Measurements from ENCODE around the gene TBATA.
"Not testable (repeated sequence)": the region's sequence is repeated elsewhere in the genome, so short reads cannot be mapped to it uniquely, and the experiment has no call there.

Gene TBATA

DNA sequence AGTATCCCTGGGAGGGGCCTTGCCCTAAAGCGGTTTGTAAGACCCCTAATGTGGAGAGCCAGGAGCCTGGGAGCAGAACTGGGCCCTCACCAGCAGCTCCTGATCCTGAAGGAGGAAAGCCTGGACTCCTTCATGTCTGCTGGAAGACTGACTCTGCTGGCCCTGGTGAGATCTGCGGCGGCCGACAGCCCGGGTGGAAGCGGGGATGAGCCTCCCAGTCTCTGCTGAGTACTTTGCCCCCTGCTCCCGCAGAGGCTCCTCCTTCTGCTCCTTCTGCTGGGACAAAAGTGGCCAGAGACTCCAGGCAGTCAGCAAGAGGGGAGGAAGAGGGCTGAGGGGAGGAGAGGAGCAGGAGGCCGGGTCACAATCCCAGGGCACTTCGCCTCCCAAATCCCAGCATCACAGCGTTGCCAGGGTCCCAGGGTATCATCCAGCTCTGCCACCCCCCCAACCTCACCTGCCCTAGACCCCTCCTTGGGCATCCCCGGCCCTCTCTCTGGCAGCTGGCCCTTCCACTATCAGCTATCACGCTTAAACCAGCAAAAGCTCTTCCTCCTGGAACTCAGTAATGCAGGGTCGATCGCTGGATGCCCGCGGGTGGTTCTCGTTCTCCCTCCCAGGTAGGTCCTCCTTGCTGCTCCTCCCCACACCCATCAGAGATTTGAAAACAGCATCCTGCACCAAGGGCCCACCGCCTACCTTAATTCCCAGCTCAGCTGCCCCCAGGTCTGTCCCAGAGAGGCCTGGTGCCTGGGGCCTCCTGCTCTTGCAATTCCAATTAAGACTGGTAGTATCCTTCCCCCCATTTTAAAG, 7.9 kb downstream of the TBATA start:
- no peak for DNase-seq

DNA sequence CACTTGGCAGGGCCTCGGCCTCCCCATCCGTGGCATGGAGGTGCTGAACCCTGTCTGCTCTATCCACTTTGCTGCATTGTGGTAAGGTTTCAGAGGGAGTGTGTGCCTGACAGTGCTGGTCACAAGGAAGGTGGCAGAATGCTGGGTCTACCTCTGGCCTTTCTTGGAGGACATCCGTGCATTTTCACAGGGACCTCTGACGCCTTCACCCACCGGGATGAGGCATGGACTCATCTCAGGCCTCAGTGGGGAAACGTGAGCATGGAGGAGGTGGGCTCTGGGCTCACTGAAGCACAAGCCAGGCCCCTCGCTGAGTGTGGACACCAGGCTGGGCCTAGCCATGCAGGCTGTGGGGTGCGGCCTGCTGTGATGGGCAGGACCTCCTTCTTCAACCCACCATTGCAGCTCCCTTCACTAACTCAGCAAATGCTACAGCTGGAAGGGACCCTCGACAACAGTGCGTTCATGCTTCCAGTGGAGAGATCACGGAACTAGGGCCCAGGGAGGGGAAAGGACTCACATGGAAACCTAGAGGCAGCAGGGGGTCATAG, 8.6 kb downstream of the TBATA start:
- no peak for DNase-seq

DNA sequence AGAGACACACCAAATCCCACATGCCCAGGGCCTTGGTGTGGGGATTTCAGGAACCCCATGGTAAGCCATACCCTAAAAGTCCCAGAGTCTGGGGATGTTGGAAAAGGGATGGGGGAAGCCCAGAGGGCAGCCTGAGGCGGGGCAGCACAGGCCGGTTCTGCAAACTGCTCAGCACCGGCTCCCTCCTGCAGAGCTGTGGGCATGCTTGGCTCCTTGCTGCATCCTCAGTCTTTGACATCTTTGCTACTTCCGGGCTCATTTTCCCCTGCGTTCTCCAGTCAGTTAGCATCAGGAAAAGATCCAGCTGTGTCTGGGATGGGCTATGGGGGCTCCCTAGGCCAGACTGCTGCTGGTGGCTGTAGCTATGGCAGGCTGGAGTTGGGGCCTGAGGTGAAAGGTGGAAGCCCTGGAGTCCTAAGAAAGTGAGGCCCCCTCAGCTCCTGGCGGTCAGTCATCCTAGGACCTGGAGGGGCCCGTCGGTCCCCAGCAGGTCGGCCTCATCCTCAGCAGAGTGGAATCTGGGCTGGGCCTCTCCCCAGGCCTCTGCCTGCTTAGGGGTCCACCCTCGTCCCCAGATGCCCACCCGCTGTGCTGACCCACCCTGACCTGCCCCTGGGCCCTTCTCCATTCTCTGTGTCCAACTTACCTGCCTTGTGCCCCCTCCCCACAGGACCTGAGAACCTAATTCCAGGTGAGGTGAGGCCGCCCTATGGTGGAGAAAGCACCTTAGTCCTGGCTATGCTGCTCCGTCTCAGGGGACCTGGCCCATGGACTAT, 9.3 kb downstream of the TBATA start:
- DNase-seq = no peak

DNA sequence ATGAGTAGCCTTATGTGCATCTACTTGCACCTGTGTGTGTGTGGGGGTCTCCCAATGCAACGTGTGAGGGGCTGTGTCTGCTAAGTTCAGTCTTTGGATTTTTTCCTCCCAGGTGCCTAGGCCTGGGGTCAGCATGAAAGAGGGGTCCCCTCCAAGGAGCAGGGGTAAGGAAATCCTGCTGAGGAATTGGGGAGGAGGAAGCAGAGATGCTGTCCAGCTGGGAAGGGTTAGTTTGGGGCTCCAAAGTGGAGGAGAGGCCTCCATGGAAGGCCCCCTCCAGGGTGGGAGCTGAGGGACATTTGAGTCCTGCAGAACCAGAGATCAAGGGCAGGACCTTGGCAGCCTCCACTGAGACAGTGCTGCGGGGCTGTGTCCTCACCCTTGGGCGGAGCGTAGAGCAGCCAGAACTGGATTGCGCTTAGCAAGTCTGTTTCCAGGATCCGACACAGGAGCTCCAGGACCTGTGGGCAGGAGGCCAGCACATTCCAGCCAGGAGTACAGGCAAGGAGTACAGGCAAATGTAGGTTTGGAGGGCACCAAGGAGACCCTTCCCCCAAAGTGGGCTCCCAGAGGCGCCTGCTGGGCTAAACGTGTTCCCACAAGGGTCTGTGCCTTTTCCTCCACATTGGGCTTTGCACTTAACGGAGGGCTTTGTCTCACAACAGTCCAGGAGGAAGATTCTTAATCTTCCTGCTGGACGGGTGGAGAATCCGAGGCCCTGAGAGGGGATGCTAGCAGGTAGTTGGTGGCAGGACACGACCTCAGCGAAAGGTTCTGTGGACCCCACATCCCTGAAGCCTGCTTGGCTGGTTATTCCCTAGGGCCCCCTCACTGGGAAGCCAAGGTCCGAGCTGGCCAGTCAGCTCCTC, 10.1 kb downstream of the TBATA start:
- no peak for DNase-seq

DNA sequence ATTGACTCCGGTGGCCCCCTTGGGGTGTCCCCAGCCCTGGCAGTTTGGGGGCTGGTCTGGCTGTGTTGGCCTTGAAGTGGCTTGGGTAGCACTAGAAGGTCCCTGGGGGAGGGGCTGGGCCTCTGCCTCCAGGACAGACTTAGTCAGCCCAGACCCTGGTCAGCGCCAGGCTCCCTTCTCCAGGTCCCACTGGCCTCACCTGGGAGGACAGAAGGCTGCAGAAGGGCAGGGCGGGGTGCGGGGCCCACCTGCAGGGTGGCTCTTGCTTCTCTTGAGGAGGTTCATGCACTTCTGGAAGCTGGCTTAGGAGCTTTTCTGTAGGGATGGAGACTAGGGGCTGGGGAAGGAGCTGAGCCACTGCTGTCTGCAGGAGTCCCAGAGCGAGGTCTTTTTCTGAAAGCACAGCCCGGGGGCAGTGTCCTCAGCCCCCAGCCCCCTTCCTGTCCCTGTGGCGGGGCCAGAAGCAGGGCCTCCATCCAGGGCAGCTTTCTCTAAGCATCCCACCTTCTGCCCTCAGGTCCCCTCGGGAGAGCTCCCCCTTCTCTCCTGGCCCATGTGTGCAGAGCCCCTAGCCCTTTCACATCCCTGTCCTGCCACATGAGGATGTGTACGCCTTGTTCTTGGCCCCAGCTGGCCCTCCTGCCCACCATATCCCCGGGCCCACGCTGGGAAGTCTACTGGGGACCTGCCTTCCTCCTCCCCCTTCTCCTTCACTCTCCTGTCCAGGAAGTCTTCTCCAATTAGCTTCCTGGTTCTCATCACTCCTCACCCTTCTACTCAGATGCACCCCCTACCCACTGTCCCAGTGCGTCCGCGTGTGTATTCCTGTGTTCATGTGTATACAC, 11.0 kb downstream of the TBATA start:
- DNase-seq = no peak

DNA sequence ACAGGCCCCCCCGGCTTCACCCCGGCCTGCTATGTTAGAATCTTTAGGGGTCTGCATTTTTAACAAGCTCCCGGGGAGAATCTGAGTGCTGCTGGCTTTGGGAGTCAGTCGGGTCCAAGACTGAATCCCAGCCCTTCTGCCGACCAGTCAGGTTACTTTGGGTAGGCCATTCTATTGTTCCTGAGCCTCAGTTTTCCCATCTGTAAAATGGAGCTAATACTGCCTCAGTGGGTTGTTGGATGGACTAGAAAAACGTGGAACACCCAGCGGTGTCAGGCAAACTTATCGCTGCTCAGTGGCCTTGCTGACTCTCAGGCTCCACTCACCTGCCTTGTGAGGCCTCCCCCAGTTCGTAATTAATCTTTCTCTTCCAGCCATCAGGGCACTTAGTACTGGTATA, 11.7 kb downstream of the TBATA start:
- DNase-seq = no peak

DNA sequence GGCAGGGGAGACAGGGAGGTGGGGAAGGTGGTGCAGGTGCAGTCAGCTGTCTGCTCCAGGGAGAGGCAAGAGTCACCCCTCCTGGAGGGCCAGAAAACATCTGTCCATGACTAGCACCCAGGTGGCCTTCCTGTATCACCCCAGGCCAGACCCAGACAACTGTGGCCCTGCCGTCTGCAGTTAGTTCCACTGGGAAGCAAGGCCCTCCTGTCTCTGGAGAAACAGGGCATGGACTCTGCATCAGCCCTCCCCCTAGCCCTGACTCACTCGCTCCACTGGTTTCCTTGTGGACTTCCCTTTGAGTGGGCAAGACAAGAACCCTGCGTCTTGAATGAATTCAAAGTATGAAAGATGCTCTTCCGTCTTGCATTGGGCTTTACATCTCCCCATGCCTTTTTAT, 12.6 kb downstream of the TBATA start:
- no peak for DNase-seq

DNA sequence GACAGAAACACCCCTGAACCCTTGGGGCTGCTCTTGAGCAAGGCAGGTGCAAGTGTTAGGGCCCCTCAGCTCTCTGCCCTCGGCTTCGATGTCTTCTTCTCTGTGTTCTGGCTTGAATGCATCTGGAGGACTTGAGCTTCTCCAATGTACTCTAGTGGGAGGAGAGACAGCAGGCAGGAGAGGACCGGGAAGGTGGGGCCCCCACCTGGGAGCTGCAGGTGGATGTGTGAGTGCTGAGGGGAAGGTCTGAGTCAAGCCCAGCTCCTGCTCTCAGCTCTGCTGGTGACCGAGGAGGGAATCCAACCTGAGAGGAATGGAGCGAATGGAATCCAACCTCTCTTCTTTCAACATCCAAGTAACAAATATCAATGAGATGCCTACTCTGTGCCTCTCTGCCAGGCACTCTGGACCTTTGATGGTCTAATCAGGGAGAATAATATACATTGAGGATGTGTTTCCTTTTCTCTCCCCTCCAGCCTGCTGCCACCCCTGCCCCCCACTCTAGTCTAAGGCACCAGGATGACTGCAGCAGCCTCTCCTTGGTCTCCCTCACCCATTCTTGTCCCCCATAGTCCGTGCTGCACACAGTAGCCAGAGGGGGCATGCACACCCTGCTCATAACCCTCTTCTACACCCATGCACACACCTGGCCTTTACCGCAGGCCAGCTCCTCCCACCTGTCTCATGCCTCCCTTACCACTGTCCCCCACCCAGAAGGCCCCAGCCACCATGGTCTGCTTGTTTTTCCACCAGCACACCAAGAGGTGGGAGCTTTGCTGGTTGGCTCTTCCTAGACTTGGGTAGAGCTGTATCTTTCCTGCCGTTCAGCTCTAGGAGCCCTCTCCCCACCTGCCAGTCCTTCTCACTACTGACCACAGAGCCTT, 13.6 kb downstream of the TBATA start:
- no peak for DNase-seq

DNA sequence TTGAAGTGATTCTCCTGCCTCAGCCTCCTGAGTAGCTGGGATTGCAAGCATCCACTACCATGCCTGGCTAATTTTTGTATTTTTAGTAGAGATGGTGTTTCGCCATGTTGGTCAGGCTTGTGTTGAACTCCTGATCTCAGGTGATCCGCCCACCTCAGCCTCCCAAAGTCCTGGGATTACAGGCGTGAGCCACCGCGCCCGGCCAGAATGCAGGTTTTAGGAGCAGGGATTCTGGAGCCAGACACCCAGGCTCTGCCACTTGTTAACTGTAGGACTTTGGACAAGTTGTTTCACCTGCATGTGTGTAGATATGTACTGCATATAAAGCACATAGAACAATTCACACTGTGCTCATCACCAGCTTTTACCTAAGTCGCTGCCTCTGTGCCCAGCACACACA, 14.7 kb downstream of the TBATA start:
- not testable (repeated sequence) for DNase-seq

DNA sequence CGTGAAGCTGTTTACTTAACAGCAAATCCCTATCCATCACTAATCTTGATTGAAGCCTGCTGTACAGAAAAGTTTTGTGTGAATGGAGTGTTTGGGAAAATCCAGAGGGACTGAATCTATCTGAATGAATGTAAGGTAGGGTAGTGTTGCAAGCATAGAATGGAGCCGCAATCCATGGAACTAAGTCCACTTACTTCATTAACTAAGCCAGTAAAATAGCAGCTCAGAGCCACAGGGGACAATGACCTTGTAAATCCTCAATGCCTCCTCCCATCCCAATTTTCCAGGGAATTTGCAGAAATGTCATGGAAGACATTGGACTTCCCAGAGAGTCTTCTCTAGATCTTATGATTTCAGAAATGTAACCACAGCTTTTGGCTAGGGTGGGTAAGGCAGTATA, 15.2 kb downstream of the TBATA start:
- DNase-seq = no peak

DNA sequence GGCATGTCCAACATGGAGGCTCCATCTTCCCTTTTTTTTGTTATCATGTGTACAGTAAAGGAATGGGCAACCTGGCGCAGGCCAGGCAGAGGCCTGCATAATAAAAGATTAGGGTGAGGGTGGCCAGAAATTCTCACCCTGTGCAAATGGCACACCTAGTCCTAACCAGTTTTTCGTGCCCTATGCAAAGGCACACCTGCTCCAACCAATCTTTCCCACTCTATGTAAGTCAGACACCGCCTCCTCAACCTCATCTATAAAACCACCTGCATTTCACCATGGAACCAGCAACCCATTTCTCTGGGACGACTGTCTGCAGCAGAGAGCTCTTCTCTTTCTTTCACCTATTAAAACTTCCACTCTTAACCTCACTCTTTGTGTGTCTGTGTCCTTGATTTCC, 16.1 kb downstream of the TBATA start:
- no peak for DNase-seq

DNA sequence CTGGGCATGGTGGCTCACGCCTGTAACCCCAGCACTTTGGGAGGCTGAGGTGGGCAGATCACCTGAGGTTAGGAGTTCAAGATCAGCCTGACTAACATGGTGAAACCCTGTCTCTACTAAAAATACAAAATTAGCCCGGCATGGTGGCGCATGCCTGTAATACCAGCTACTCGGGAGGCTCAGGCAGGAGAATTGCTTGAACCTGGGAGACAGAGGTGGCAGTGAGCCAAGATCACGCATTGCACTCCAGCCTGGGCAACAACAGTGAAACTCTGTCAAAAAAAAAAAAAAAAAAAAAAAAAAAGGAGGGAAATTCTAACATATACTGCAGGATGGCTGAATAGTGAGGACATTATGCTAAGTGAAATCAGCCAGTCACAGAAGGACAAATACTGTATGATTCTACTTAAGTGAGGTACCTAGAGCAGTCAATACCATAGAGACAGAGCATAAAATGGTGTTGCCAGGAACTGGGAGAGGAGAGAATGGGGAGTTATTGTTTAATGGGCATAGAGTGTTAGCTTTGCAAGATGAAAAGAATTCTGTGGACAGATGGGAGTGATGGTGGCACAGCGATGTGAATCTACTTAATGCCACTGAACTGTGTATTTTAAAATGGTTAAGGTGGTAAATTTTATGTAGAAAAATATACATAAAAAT, 17.0 kb downstream of the TBATA start:
- not testable (repeated sequence) for DNase-seq

DNA sequence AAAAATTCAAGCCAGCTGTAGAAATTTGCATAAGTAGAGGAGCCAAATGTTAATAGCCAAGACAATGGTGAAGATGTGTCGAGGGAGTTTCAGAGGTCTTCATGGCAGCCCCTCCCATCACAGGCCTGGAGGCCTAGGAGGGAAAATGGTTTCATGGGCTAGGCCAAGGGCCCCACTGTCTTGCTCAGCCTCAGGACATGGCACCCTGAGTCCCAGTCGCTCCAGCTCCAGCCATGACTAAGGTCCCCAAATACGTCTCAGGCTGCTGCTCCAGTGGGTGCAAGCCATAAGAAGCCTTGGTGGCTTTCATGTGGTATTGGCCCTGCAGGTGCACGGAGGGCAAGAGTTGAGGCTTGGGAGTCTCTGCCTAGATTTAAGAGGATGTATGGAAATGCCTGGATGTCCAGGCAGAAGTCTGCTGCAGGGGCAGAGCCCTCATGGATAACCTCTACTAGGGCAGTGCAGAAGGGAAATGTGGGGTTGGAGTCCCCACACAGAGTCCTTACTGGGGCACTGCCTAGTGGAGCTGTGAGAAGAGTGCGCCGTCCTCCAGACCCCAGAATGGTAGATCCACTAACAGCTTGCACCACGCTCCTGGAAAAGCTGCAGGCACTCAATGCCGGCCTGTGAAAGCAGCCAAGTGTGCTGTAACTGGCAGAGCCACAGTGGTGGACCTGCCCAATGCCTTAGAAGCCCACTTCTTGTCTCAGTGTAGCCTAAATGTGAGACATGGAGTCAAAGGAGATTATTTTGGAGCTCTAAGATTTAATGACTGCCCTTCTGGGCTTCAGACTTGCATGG, 19.2 kb downstream of the TBATA start:
- DNase-seq = no peak

DNA sequence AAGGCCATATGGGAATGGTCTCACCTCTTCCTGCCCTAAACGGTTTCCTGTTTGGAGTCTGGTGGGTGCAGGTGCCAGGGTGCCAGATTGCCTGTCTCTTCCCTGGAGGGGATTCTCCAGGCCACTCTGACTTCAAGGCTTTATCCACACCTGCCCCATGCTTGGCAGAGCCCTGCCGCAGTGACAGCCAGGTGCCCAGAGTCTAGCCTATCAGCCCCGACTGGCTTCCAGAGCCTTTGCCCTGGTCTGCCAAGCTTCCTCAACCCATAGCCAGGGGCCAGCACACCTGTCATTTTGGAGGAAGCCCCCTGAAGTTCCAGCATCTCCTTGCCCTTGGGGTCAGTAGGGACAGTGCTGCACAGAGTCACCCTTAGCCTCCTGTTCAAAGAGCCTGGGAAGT, 21.6 kb downstream of the TBATA start:
- DNase-seq = no peak

DNA sequence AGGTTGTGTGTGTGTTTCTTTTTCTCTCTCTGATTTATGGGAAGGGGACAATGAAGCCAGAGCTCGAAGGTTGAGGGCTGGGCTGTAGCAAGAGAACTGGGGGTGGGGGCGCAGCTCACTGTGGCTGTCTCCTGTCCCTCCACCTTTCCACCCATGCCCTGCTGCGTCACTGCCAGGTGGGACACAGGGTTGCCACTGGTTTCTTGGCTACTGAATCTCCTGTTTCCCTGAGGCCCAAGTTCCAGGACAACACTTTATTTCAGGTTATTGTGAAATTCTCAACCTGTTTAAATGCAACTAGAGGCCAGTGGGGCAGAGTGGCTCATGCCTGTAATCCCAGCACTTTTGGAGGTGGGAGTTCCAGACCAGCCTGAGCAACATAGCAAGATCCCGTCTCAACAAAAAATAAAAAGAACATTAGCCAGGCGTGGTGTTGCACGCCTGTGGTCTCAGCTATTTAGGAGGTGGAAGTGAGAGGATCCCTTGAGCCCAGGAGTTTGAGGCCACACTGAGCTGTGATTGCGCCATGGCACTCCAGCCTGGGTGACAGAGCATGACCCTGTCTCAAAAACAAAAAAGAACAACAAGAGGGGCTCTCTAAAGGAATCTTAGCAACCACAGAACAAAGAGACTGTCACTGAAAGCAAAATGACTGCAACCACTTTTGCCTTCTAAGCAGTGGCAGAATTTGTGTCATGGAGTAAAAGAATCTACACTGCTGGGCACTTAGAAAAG, 22.6 kb downstream of the TBATA start:
- DNase-seq = no peak

DNA sequence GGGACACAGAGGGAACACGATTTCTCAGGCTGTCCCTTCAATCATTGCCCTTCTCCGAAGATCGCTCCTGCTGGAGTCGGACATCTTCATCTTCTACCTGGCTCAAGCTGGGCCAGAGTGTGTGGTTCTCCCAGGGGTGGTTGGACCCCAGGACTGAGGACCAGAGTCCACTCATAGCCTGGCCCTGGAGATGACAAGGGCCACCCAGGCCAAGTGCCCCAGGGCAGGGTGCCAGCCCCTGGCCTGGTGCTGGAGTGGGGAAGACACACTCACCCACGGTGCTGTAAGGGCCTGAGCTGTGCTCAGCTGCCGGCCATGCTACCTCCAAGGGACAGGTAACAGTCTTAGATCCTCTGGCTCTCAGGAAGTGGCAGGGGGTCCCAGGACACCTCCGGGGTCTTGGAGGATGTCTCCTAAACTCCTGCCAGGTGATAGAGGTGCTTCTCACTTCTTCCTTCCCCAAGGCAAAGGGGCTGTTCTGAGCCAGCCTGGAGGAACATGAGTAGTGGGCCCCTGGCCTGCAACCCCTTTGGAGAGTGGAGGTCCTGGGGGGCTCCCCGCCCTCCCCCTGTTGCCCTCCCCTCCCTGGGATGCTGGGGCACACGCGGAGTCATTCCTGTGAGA, 23.3 kb downstream of the TBATA start:
- no peak for DNase-seq

DNA sequence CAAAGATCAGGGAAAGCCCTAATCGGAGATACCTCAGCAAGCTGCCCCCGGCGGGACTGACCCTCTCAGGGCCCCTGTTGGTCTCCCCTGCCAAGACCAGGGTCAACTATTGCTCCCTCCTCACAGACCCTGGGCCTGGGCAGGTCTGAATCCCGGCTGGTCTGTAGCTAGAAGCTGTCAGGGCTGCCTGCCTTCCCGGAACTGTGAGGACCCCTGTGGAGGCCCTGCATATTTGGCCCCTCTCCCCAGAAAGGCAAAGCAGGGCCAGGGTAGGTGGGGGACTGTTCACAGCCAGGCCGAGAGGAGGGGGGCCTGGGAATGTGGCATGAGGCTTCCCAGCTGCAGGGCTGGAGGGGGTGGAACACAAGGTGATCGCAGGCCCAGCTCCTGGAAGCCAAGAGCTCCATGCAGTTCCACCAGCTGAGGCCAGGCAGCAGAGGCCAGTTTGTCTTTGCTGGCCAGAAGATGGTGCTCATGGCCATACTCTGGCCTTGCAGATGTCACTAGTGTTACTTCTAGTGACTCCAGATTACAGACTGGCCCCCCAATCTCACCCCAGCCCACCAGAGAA, 24.1 kb downstream of the TBATA start:
- DNase-seq = no peak

DNA sequence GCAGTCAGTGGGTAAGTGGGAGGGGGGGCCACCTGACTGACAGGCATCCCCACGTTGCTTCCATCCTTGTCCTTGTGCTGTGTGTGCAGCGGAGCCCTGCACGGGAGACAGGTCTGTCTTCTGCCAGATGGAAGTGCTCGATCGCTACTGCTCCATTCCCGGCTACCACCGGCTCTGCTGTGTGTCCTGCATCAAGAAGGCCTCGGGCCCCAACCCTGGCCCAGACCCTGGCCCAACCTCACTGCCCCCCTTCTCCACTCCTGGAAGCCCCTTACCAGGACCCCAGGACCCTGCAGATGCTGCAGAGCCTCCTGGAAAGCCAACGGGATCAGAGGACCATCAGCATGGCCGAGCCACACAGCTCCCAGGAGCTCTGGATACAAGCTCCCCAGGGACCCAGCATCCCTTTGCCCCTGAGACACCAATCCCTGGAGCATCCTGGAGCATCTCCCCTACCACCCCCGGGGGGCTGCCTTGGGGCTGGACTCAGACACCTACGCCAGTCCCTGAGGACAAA, 24.8 kb downstream of the TBATA start:
- no peak for DNase-seq
